HepG2 (cell line): ENCODE measurements around the gene GALC. TPM values are rescaled to one million over a fixed set of nuclear protein-coding genes. Genes with fewer than 3 reads are reported as not detected.

Experiments
- ATAC-seq: fragments of 200-7000 bp; cut with Tn5 transposase; 3 replicates; pipeline ENCODE4 v1.9.1; 2020; ENCODE audit warnings: mild to moderate bottlenecking, moderate library complexity
- BruUV-seq: library from RNA; stranded (reverse); fragments of 400-500 nt; replicated peaks from 2 replicates; lab custom pipeline; 2021; lab: Mats Ljungman, UMichigan
- CTCF ChIA-PET: fragments of 300-600 bp; formaldehyde crosslinking; extraction: SDS; loops from one replicate; lab custom pipeline; 2021; ENCODE audit warnings: low total read pairs, inconsistent platforms, low intra/inter-chr PET ratio; lab: Yijun Ruan, JAX
- POLR2A ChIA-PET: fragments of 350-600 bp; sonication (Branson Sonifier 250); formaldehyde crosslinking; loops from one replicate; lab custom pipeline; 2020; ENCODE audit warnings: antibody characterized with exemption, inconsistent platforms; lab: Yijun Ruan, JAX
- DNase-seq: peaks from one replicate; pipeline ENCODE4 v3.0.0-alpha.2; 2015; ENCODE audit warnings: low spot score
- FAIRE-seq: peaks from 3 replicates; lab custom pipeline; 2011; peaks lifted over from hg19 to GRCh38; lab: Jason Lieb, UNC
- H2AFZ ChIP-seq: one replicate; pipeline ENCODE4 v1.6.1; 2011; ENCODE audit warnings: low read length, inconsistent platforms
- H3K27ac ChIP-seq: fragments of 300-600 bp; 3 replicates; pipeline ENCODE4 v1.8.0; 2011; ENCODE audit warnings: mixed run types, mild to moderate bottlenecking, mixed read lengths, low read length, inconsistent platforms; ENCODE audit not compliant: insufficient read depth; ENCODE audit errors: extremely low read length
- H3K27me3 ChIP-seq, 2 experiments: fragments of 200-600 bp in 1 of 2; 2 replicates in 1 of 2; 3 replicates in 1 of 2; pipeline versions ENCODE4 v1.6.0 to v1.8.0; 2011; ENCODE audit warnings: low read length in 2 of 2, mild to moderate bottlenecking in 2 of 2, moderate library complexity in 2 of 2, inconsistent platforms in 1 of 2; ENCODE audit not compliant: insufficient read depth in 2 of 2, control insufficient read depth in 1 of 2
- H3K36me3 ChIP-seq, 2 experiments: fragments of 200-600 bp in 1 of 2; replicated peaks in 1 of 2; 2 replicates in 1 of 2; 3 replicates in 1 of 2; pipeline versions ENCODE4 v1.5.1 to v1.8.0; 2011; ENCODE audit warnings: low read length in 2 of 2, inconsistent platforms in 1 of 2; ENCODE audit not compliant: insufficient read depth in 2 of 2, control insufficient read depth in 1 of 2
- H3K4me1 ChIP-seq: 2 replicates; pipeline ENCODE4 v1.5.1; 2012; ENCODE audit warnings: low read length, inconsistent platforms; ENCODE audit not compliant: insufficient read depth
- H3K4me2 ChIP-seq: 2 replicates; pipeline ENCODE4 v1.6.0; 2011; ENCODE audit warnings: low read depth, low read length, inconsistent platforms
- H3K4me3 ChIP-seq, 3 experiments: fragments of 200-600 bp in 1 of 3; sonication (generic), shearing (Covaris generic) in 1 of 3; replicated peaks in 1 of 3; 2 replicates each; pipeline ENCODE4 v1.5.1; 2011 to 2016; ENCODE audit warnings: low read length in 3 of 3, inconsistent platforms in 2 of 3, low read depth in 2 of 3, mild to moderate bottlenecking in 2 of 3, control low read depth in 1 of 3, mixed read lengths in 1 of 3; ENCODE audit not compliant: insufficient read depth in 1 of 3
- H3K79me2 ChIP-seq: one replicate; pipeline ENCODE4 v1.6.1; 2011; ENCODE audit warnings: low read length, inconsistent platforms; ENCODE audit not compliant: insufficient read depth
- H3K9ac ChIP-seq: 2 replicates; pipeline ENCODE4 v1.6.0; 2011; ENCODE audit warnings: mild to moderate bottlenecking, low read depth, low read length, inconsistent platforms; ENCODE audit not compliant: insufficient read depth
- H3K9me3 ChIP-seq: 2 replicates; pipeline ENCODE4 v1.5.1; 2012; ENCODE audit warnings: mild to moderate bottlenecking, low read length
- H4K20me1 ChIP-seq: 2 replicates; pipeline ENCODE4 v1.6.0; 2011; ENCODE audit warnings: inconsistent platforms, mild to moderate bottlenecking, low read length, moderate library complexity; ENCODE audit not compliant: insufficient read depth
- DMAP1 ChIP-seq: IDR thresholded peaks from 2 replicates; pipeline ENCODE4 v1.6.1; 2016
- FOXO1 ChIP-seq: sonication (generic); formaldehyde crosslinking; IDR thresholded peaks from 2 replicates; pipeline ENCODE4 v1.4.0; 2020; ENCODE audit warnings: missing genetic modification reagents
- GMEB1 ChIP-seq: sonication (generic); formaldehyde crosslinking; IDR thresholded peaks from 2 replicates; pipeline ENCODE4 v1.5.1; 2020; ENCODE audit warnings: missing genetic modification reagents, mild to moderate bottlenecking, borderline replicate concordance
- HIC2 ChIP-seq: sonication (generic); formaldehyde crosslinking; IDR thresholded peaks from 2 replicates; pipeline ENCODE4 v1.9.0; 2022; ENCODE audit warnings: low read depth, missing genetic modification reagents
- ZNF136 ChIP-seq: sonication (generic); formaldehyde crosslinking; IDR thresholded peaks from 2 replicates; pipeline ENCODE4 v1.8.1; 2022; ENCODE audit warnings: low read depth, mild to moderate bottlenecking, moderate library complexity, missing genetic modification reagents
- ZNF256 ChIP-seq: sonication (generic); formaldehyde crosslinking; conservative IDR thresholded peaks from 2 replicates; pipeline ENCODE4 v1.4.0; 2020; ENCODE audit warnings: missing genetic modification reagents
- ZNF326 ChIP-seq: sonication (generic); formaldehyde crosslinking; IDR thresholded peaks from 2 replicates; pipeline ENCODE4 v1.4.0; 2020; ENCODE audit warnings: missing genetic modification reagents, borderline replicate concordance
- ZNF563 ChIP-seq: sonication (generic); formaldehyde crosslinking; IDR thresholded peaks from 2 replicates; pipeline ENCODE4 v1.8.0; 2022; ENCODE audit warnings: mild to moderate bottlenecking, moderate library complexity, missing genetic modification reagents
- ZNF746 ChIP-seq: sonication (generic); formaldehyde crosslinking; IDR thresholded peaks from 2 replicates; pipeline ENCODE4 v1.8.0; 2022; ENCODE audit warnings: mild to moderate bottlenecking, missing genetic modification reagents
- ZNF761 ChIP-seq: sonication (generic); formaldehyde crosslinking; conservative IDR thresholded peaks from 2 replicates; pipeline ENCODE4 v1.4.0; 2020; ENCODE audit warnings: mild to moderate bottlenecking, missing genetic modification reagents
- WGBS: methylation state at CpG from one replicate; pipeline ENCODE4 v1.1.6; 2017; ENCODE audit warnings: low lambda C conversion rate; 5-methylcytosine and 5-hydroxymethylcytosine counted together
- in situ Hi-C: cut with HindIII; loops from 2 replicates; pipeline ENCODE4 v1.10.0; 2017; ENCODE audit warnings: low pct_unique_long_range_greater_than_20kb; ENCODE audit not compliant: extremely low pct_ligation_motif_present
- intact Hi-C: fragments of 100-400 bp; cut with micrococcal nuclease; formaldehyde crosslinking; loops from one replicate; pipeline ENCODE4 v1.10.0; 2022; ENCODE audit not compliant: unreplicated experiment
- polyA plus RNA-seq, 8 experiments: library from polyadenylated mRNA; depleted of rRNA in 3 of 8; stranded (reverse) in 7 of 8; unstranded in 1 of 8; fragments of >200 nt; fragmentation: Illumina TruSeq in 4 of 8; extraction: Trizol in 4 of 8; gene quantifications; 2 replicates each; pipeline versions ENCODE4 v1.2.1 to v1.2.3, GENCODE V29; 2011 to 2016; ENCODE audit warnings: low read depth in 4 of 8, missing spikeins in 1 of 8, mixed read lengths in 1 of 8; ENCODE audit not compliant: insufficient read depth in 1 of 8
- total RNA-seq, 5 experiments: library from RNA; depleted of rRNA; stranded (reverse); fragments of >200 nt; fragmentation: Illumina TruSeq; extraction: Trizol; gene quantifications; 2 replicates each; pipeline ENCODE4 v1.2.3, GENCODE V29; 2016; ENCODE audit warnings: low read depth in 1 of 5
- TF ChIP-seq, protein P1 (sequence below): sonication (generic); formaldehyde crosslinking; IDR thresholded peaks from 2 replicates; pipeline ENCODE4 v1.5.0; 2020; ENCODE audit warnings: missing genetic modification reagents
- TF ChIP-seq, protein P2 (sequence below): sonication (generic); formaldehyde crosslinking; IDR thresholded peaks from 2 replicates; pipeline ENCODE4 v1.5.0; 2020; ENCODE audit warnings: mild to moderate bottlenecking, missing genetic modification reagents
- TF ChIP-seq, protein P3 (sequence below): sonication (generic); formaldehyde crosslinking; IDR thresholded peaks from 2 replicates; pipeline ENCODE4 v1.4.0; 2020; ENCODE audit warnings: missing genetic modification reagents
- TF ChIP-seq, protein P4 (sequence below), 2 experiments: fragments of 450-650 bp in 1 of 2; sonication (generic) in 1 of 2; formaldehyde crosslinking; IDR thresholded peaks; 2 replicates each; pipeline versions ENCODE4 v1.5.0 to v1.8.0; 2020 to 2022; ENCODE audit warnings: mild to moderate bottlenecking in 1 of 2, missing genetic modification reagents in 1 of 2

Gene GALC
- total and polyA plus RNA-seq, 2 of the 13 experiments (the other 11 are each of a cell fraction or from before 2014, with no cell fraction given) = not detected

- TF ChIP-seq, protein P1, sequence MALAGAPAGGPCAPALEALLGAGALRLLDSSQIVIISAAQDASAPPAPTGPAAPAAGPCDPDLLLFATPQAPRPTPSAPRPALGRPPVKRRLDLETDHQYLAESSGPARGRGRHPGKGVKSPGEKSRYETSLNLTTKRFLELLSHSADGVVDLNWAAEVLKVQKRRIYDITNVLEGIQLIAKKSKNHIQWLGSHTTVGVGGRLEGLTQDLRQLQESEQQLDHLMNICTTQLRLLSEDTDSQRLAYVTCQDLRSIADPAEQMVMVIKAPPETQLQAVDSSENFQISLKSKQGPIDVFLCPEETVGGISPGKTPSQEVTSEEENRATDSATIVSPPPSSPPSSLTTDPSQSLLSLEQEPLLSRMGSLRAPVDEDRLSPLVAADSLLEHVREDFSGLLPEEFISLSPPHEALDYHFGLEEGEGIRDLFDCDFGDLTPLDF (CRISPR knock-in tag) = no peak
These were observed 57.1 kb downstream of the GALC start (continued) for GRCh38 chr14:87935886-87936285.

DNA sequence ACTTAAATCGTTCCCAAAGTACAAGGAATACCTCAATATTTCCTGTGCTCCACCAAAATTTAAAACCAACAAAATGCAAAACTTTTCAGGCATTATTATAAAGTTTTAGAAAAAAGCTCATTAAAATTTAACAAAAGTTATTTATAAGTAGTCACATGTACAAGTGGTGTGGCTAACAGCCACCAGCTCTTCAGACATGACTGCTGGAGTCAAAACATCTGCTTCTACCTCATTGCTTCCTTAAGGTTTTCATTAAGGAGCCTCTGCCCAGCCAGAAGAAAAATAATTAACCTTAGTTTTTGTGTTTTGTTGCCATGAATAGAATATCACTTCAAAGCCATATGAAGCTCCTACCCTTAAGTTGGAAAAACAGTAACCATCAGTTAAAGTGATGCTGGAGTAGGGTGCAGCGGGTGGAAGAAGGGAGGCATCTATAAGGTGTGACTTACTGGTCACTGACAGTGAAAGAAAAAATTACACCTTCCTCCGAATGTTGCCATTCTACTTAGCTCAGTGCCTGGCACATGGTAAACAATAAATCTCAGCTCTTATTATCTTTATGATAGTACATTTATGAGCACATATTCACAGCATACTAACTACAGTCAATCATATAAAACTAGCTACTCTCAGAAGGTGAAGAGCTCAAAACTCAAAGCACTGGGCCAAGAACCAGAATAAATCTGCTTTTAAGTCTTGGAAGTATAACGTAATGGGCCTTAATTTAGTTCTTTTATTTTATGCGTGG is 57.7 kb downstream of the GALC start:
- FAIRE-seq = no peak
- no peaks in the 10 kb centered on the region for H4K20me1 ChIP-seq
- no peaks in the 10 kb centered on the region for H3K36me3 ChIP-seq
- no peaks in the 10 kb centered on the region for H3K27me3 ChIP-seq
- H3K79me2 ChIP-seq = no peaks in the 10 kb centered on the region
- H3K27ac ChIP-seq = no peak overlapping the region
- H2AFZ ChIP-seq = no peak overlapping the region
- H3K9ac ChIP-seq = no peak overlapping the region
- DNase-seq = no peak
- in situ Hi-C loops = no loop called here
- no peak overlapping the region for H3K4me2 ChIP-seq
- POLR2A ChIA-PET = no interaction called here
- WGBS = 4% methylated on average over 5 of the region's 5 CpGs
- TF ChIP-seq ZNF761 (CRISPR knock-in tag) (no peak), GMEB1 (CRISPR knock-in tag) (no peak), ZNF256 (CRISPR knock-in tag) (no peak), ZNF746 (CRISPR knock-in tag) (no peak), ZNF563 (CRISPR knock-in tag) (no peak), FOXO1 (CRISPR knock-in tag) (no peak), ZNF136 (CRISPR knock-in tag) (no peak), ZNF326 (CRISPR knock-in tag) (no peak), DMAP1 (CRISPR knock-in tag) (no peak), HIC2 (CRISPR knock-in tag) (no peak)
- TF ChIP-seq, protein P2, sequence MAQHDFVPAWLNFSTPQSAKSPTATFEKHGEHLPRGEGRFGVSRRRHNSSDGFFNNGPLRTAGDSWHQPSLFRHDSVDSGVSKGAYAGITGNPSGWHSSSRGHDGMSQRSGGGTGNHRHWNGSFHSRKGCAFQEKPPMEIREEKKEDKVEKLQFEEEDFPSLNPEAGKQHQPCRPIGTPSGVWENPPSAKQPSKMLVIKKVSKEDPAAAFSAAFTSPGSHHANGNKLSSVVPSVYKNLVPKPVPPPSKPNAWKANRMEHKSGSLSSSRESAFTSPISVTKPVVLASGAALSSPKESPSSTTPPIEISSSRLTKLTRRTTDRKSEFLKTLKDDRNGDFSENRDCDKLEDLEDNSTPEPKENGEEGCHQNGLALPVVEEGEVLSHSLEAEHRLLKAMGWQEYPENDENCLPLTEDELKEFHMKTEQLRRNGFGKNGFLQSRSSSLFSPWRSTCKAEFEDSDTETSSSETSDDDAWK (CRISPR knock-in tag) = no peak
- TF ChIP-seq, protein P3, sequence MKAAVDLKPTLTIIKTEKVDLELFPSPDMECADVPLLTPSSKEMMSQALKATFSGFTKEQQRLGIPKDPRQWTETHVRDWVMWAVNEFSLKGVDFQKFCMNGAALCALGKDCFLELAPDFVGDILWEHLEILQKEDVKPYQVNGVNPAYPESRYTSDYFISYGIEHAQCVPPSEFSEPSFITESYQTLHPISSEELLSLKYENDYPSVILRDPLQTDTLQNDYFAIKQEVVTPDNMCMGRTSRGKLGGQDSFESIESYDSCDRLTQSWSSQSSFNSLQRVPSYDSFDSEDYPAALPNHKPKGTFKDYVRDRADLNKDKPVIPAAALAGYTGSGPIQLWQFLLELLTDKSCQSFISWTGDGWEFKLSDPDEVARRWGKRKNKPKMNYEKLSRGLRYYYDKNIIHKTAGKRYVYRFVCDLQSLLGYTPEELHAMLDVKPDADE = no peak
- TF ChIP-seq, protein P4, sequence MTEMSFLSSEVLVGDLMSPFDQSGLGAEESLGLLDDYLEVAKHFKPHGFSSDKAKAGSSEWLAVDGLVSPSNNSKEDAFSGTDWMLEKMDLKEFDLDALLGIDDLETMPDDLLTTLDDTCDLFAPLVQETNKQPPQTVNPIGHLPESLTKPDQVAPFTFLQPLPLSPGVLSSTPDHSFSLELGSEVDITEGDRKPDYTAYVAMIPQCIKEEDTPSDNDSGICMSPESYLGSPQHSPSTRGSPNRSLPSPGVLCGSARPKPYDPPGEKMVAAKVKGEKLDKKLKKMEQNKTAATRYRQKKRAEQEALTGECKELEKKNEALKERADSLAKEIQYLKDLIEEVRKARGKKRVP (CRISPR knock-in tag; IDR thresholded peaks at IDR 0.05) = no peak
- ATAC-seq = no peak
- H3K9me3 ChIP-seq = no peaks in the 10 kb centered on the region
- intact Hi-C loops = no loop called here
- no peak overlapping the region for H3K4me3 ChIP-seq
- CTCF ChIA-PET = no interaction called here
- no peaks in the 10 kb centered on the region for H3K4me1 ChIP-seq
- no TSS peak for BruUV-seq
